ENCODE data around the gene SLC22A25. TPM values are rescaled to one million over a fixed set of nuclear protein-coding genes. Genes with fewer than 3 reads are reported as not detected.

Gene SLC22A25
- total and polyA plus RNA-seq, 2 of the 13 experiments (the other 11 are each of a cell fraction or from before 2014, with no cell fraction given) = 0.18 to 0.42 TPM

- TF ChIP-seq FOXP4 (CRISPR knock-in tag; IDR thresholded peaks at IDR 0.05) (peak; percentile 79), PHF21A (CRISPR knock-in tag; IDR thresholded peaks at IDR 0.05) (peak; percentile 84), PPARG (CRISPR knock-in tag; conservative IDR thresholded peaks at IDR 0.05) (peak; percentile 53; the same call in 1 of the 2 replicates), SRSF4 (IDR thresholded peaks at IDR 0.05; ENCODE audit: low read depth, low read length, poor library complexity, severe bottlenecking) (no peak), SKIL (CRISPR knock-in tag; IDR thresholded peaks at IDR 0.05; ENCODE audit: borderline replicate concordance) (peak; percentile 63), KIAA2018 (CRISPR knock-in tag; IDR thresholded peaks at IDR 0.05; ENCODE audit: borderline replicate concordance) (no peak), ZNF75D (CRISPR knock-in tag; IDR thresholded peaks at IDR 0.05; ENCODE audit: borderline replicate concordance) (no peak), JUN (CRISPR knock-in tag; IDR thresholded peaks at IDR 0.05) (0 out of 2 replicates have a peak, but pooled peaks have one; percentile 16), ZFX (CRISPR knock-in tag; IDR thresholded peaks at IDR 0.05; ENCODE audit: low read depth) (peak; percentile 67), ZNF362 (CRISPR knock-in tag; IDR thresholded peaks at IDR 0.05; ENCODE audit: borderline replicate concordance) (peak; percentile 91), FOXJ3 (CRISPR knock-in tag; IDR thresholded peaks at IDR 0.05; ENCODE audit: borderline replicate concordance) (peak; percentile 71; the same call in 1 of the 2 replicates), NCOA2 (CRISPR knock-in tag; IDR thresholded peaks at IDR 0.05) (peak; percentile 89), HNF4A (CRISPR knock-in tag; IDR thresholded peaks at IDR 0.05) (peak; percentile 77), EP300 (IDR thresholded peaks at IDR 0.05; ENCODE audit: low read depth in 2 of 2, low read length in 2 of 2) (peak in 1 of 2 experiments; percentile 67; a peak in 2 of 4 replicates), EP300 (CRISPR knock-in tag; IDR thresholded peaks at IDR 0.05; ENCODE audit: borderline replicate concordance) (no peak)
Measured at GRCh38 chr11:63240791-63241379, 2.5 kb downstream of the SLC22A25 start (continued).

All from HepG2 (cell line).